Calu3 (cell line): ENCODE results near the gene TMEM181. TPM values are rescaled to one million over a fixed set of nuclear protein-coding genes. Genes with fewer than 3 reads are reported as not detected.

Experiments used
- BruUV-seq: library from RNA; stranded (reverse); fragments of 400-500 nt; replicated peaks from 2 replicates; lab custom pipeline; 2021; lab: Mats Ljungman, UMichigan
- CTCF ChIA-PET: fragments of 300-600 bp; sonication (Branson Sonifier 250); formaldehyde crosslinking; loops from one replicate; lab custom pipeline; 2022; ENCODE audit warnings: antibody characterized with exemption; lab: Charles Lee
- DNase-seq: peaks from one replicate; pipeline ENCODE4 v3.0.0; 2022
- H3K27ac Mint-ChIP-seq: one replicate; pipeline ENCODE4 v1.8.0; 2022; ENCODE audit warnings: mixed read lengths; ENCODE audit not compliant: unreplicated experiment
- H3K27me3 Mint-ChIP-seq: one replicate; pipeline ENCODE4 v1.8.0; 2022; ENCODE audit warnings: mixed read lengths; ENCODE audit not compliant: unreplicated experiment
- H3K36me3 Mint-ChIP-seq: one replicate; pipeline ENCODE4 v1.8.0; 2022; ENCODE audit warnings: mild to moderate bottlenecking, moderate library complexity, mixed read lengths; ENCODE audit not compliant: insufficient read depth, unreplicated experiment
- H3K4me1 Mint-ChIP-seq: one replicate; pipeline ENCODE4 v1.8.0; 2022; ENCODE audit warnings: mild to moderate bottlenecking, low read depth, mixed read lengths; ENCODE audit not compliant: unreplicated experiment
- H3K4me3 Mint-ChIP-seq: one replicate; pipeline ENCODE4 v1.8.0; 2022; ENCODE audit warnings: mild to moderate bottlenecking, low read depth, moderate library complexity, mixed read lengths; ENCODE audit not compliant: unreplicated experiment
- H3K9me3 Mint-ChIP-seq: one replicate; pipeline ENCODE4 v1.8.0; 2022; ENCODE audit warnings: low read depth, mixed read lengths; ENCODE audit not compliant: unreplicated experiment
- CTCF ChIP-seq: fragments of 200-600 bp; IDR thresholded peaks from one replicate; pipeline ENCODE4 v1.8.0; 2022; ENCODE audit warnings: antibody characterized with exemption; ENCODE audit not compliant: unreplicated experiment
- intact Hi-C: fragments of 100-400 bp; cut with micrococcal nuclease; formaldehyde crosslinking; loops from one replicate; pipeline ENCODE4 v1.10.0; 2022; ENCODE audit not compliant: unreplicated experiment
- total RNA-seq: library from RNA; stranded (reverse); gene quantifications from 2 replicates; pipeline ENCODE4 v1.2.3, GENCODE V29; 2022

The TMEM181 gene
- total RNA-seq, 1 experiment from 2014 or later, result 48.7 TPM

- TF ChIP-seq CTCF, result no peak
- Mint-ChIP-seq H3K4me1 (peaks cover 9% of the 10 kb centered on the region), H3K36me3 (peaks cover 1% of the 10 kb centered on the region), H3K9me3 (no peaks in the 10 kb centered on the region), H3K4me3 (no peak overlapping the region), H3K27me3 (no peaks in the 10 kb centered on the region), H3K27ac (no peak overlapping the region)
- no TSS peak for BruUV-seq
- DNase-seq, result no peak
- intact Hi-C loops, result no loop called here
- CTCF ChIA-PET, result no interaction called here
Measured at GRCh38 chr6:158516098-158516497, 43.8 kb upstream of the TMEM181 start.

- TF ChIP-seq CTCF, result no peak
- no peaks in the 10 kb centered on the region for H3K27me3 Mint-ChIP-seq
- no peak for DNase-seq
- intact Hi-C loops, result no loop called here
- no peaks in the 10 kb centered on the region for H3K36me3 Mint-ChIP-seq
- no peak overlapping the region for H3K27ac Mint-ChIP-seq
- H3K4me3 Mint-ChIP-seq, result no peak overlapping the region
- H3K4me1 Mint-ChIP-seq, result peaks cover 9% of the 10 kb centered on the region
- no TSS peak for BruUV-seq
- no peaks in the 10 kb centered on the region for H3K9me3 Mint-ChIP-seq
- CTCF ChIA-PET, result no interaction called here
Measured at GRCh38 chr6:158517038-158517437, 42.9 kb upstream of the TMEM181 start.

GRCh38 chr6:158517581-158517980 is 42.3 kb upstream of the TMEM181 start:
- H3K27me3 Mint-ChIP-seq, result no peaks in the 10 kb centered on the region
- no peaks in the 10 kb centered on the region for H3K9me3 Mint-ChIP-seq
- CTCF ChIA-PET, result no interaction called here
- peak overlapping the region; percentile 69 for H3K4me3 Mint-ChIP-seq
- intact Hi-C loops, result no loop called here
- BruUV-seq, result no TSS peak
- TF ChIP-seq CTCF, result no peak
- H3K36me3 Mint-ChIP-seq, result no peaks in the 10 kb centered on the region
- peaks cover 9% of the 10 kb centered on the region for H3K4me1 Mint-ChIP-seq
- no peak for DNase-seq
- H3K27ac Mint-ChIP-seq, result no peak overlapping the region

GRCh38 chr6:158518191-158519127 is 41.4 kb upstream of the TMEM181 start:
- no TSS peak for BruUV-seq
- peaks cover 9% of the 10 kb centered on the region for H3K4me1 Mint-ChIP-seq
- peak overlapping the region; percentile 56 for H3K27ac Mint-ChIP-seq
- CTCF ChIA-PET, result interaction anchor here (0.6 to 1.8 kb wide), 7 partner anchors 18 to 831 kb away, joined by 3 to 13 read pairs (median 5); no protein-coding TSS in a partner anchor
- H3K36me3 Mint-ChIP-seq, result no peaks in the 10 kb centered on the region
- no peaks in the 10 kb centered on the region for H3K27me3 Mint-ChIP-seq
- H3K4me3 Mint-ChIP-seq, result peak overlapping the region; percentile 69
- TF ChIP-seq CTCF, result peak; percentile 45
- no peaks in the 10 kb centered on the region for H3K9me3 Mint-ChIP-seq
- peak; percentile 63 for DNase-seq
- intact Hi-C loops, result loop anchor here (2.0 kb wide), 1 partner anchor 298 kb away; no protein-coding TSS in a partner anchor
